HepG2 (cell line): ENCODE data around the gene ZNF112. TPM values are rescaled to one million over a fixed set of nuclear protein-coding genes. Genes with fewer than 3 reads are reported as not detected.

Source experiments
- ATAC-seq: fragments of 200-7000 bp; cut with Tn5 transposase; 3 replicates; pipeline ENCODE4 v1.9.1; 2020; ENCODE audit warnings: mild to moderate bottlenecking, moderate library complexity
- BruUV-seq: library from RNA; stranded (reverse); fragments of 400-500 nt; replicated peaks from 2 replicates; lab custom pipeline; 2021; lab: Mats Ljungman, UMichigan
- CTCF ChIA-PET: fragments of 300-600 bp; formaldehyde crosslinking; extraction: SDS; loops from one replicate; lab custom pipeline; 2021; ENCODE audit warnings: low total read pairs, inconsistent platforms, low intra/inter-chr PET ratio; lab: Yijun Ruan, JAX
- POLR2A ChIA-PET: fragments of 350-600 bp; sonication (Branson Sonifier 250); formaldehyde crosslinking; loops from one replicate; lab custom pipeline; 2020; ENCODE audit warnings: antibody characterized with exemption, inconsistent platforms; lab: Yijun Ruan, JAX
- DNase-seq: peaks from one replicate; pipeline ENCODE4 v3.0.0-alpha.2; 2015; ENCODE audit warnings: low spot score
- FAIRE-seq: peaks from 3 replicates; lab custom pipeline; 2011; peaks lifted over from hg19 to GRCh38; lab: Jason Lieb, UNC
- H2AFZ ChIP-seq: one replicate; pipeline ENCODE4 v1.6.1; 2011; ENCODE audit warnings: low read length, inconsistent platforms
- H3K27ac ChIP-seq: fragments of 300-600 bp; 3 replicates; pipeline ENCODE4 v1.8.0; 2011; ENCODE audit warnings: mixed run types, mild to moderate bottlenecking, mixed read lengths, low read length, inconsistent platforms; ENCODE audit not compliant: insufficient read depth; ENCODE audit errors: extremely low read length
- H3K27me3 ChIP-seq, 2 experiments: fragments of 200-600 bp in 1 of 2; 2 replicates in 1 of 2; 3 replicates in 1 of 2; pipeline versions ENCODE4 v1.6.0 to v1.8.0; 2011; ENCODE audit warnings: low read length in 2 of 2, mild to moderate bottlenecking in 2 of 2, moderate library complexity in 2 of 2, inconsistent platforms in 1 of 2; ENCODE audit not compliant: insufficient read depth in 2 of 2, control insufficient read depth in 1 of 2
- H3K36me3 ChIP-seq, 2 experiments: fragments of 200-600 bp in 1 of 2; replicated peaks in 1 of 2; 2 replicates in 1 of 2; 3 replicates in 1 of 2; pipeline versions ENCODE4 v1.5.1 to v1.8.0; 2011; ENCODE audit warnings: low read length in 2 of 2, inconsistent platforms in 1 of 2; ENCODE audit not compliant: insufficient read depth in 2 of 2, control insufficient read depth in 1 of 2
- H3K4me1 ChIP-seq: 2 replicates; pipeline ENCODE4 v1.5.1; 2012; ENCODE audit warnings: low read length, inconsistent platforms; ENCODE audit not compliant: insufficient read depth
- H3K4me2 ChIP-seq: 2 replicates; pipeline ENCODE4 v1.6.0; 2011; ENCODE audit warnings: low read depth, low read length, inconsistent platforms
- H3K4me3 ChIP-seq, 3 experiments: fragments of 200-600 bp in 1 of 3; sonication (generic), shearing (Covaris generic) in 1 of 3; replicated peaks in 1 of 3; 2 replicates each; pipeline ENCODE4 v1.5.1; 2011 to 2016; ENCODE audit warnings: low read length in 3 of 3, inconsistent platforms in 2 of 3, low read depth in 2 of 3, mild to moderate bottlenecking in 2 of 3, control low read depth in 1 of 3, mixed read lengths in 1 of 3; ENCODE audit not compliant: insufficient read depth in 1 of 3
- H3K79me2 ChIP-seq: one replicate; pipeline ENCODE4 v1.6.1; 2011; ENCODE audit warnings: low read length, inconsistent platforms; ENCODE audit not compliant: insufficient read depth
- H3K9ac ChIP-seq: 2 replicates; pipeline ENCODE4 v1.6.0; 2011; ENCODE audit warnings: mild to moderate bottlenecking, low read depth, low read length, inconsistent platforms; ENCODE audit not compliant: insufficient read depth
- H3K9me3 ChIP-seq: 2 replicates; pipeline ENCODE4 v1.5.1; 2012; ENCODE audit warnings: mild to moderate bottlenecking, low read length
- H4K20me1 ChIP-seq: 2 replicates; pipeline ENCODE4 v1.6.0; 2011; ENCODE audit warnings: inconsistent platforms, mild to moderate bottlenecking, low read length, moderate library complexity; ENCODE audit not compliant: insufficient read depth
- ATRX ChIP-seq: sonication (generic); formaldehyde crosslinking; IDR thresholded peaks from 2 replicates; pipeline ENCODE4 v1.4.0; 2020; ENCODE audit warnings: missing genetic modification reagents, borderline replicate concordance
- JARID2 ChIP-seq: sonication (generic); formaldehyde crosslinking; IDR thresholded peaks from 2 replicates; pipeline ENCODE4 v1.8.1; 2023; ENCODE audit warnings: missing genetic modification reagents, inconsistent platforms; ENCODE audit not compliant: insufficient replicate concordance
- KAT7 ChIP-seq: IDR thresholded peaks from 2 replicates; pipeline ENCODE4 v1.6.1; 2018; ENCODE audit warnings: borderline replicate concordance, missing compliant biosample characterization
- KDM6A ChIP-seq: IDR thresholded peaks from 2 replicates; pipeline ENCODE4 v1.6.1; 2016; ENCODE audit warnings: low read depth
- PHF21A ChIP-seq: sonication (generic); formaldehyde crosslinking; IDR thresholded peaks from 2 replicates; pipeline ENCODE4 v1.5.0; 2020; ENCODE audit warnings: mild to moderate bottlenecking, missing genetic modification reagents
- RBAK ChIP-seq: sonication (generic); formaldehyde crosslinking; IDR thresholded peaks from 2 replicates; pipeline ENCODE4 v1.5.1; 2020; ENCODE audit warnings: mild to moderate bottlenecking, missing genetic modification reagents
- SOX13 ChIP-seq, 3 experiments: fragments of 450-650 bp in 1 of 3; sonication (generic) in 1 of 3; formaldehyde crosslinking in 1 of 3; IDR thresholded peaks in 2 of 3; conservative IDR thresholded peaks in 1 of 3; 2 replicates each; pipeline versions ENCODE4 v1.5.0 to v1.6.1; 2016 to 2020; ENCODE audit warnings: antibody characterized with exemption in 1 of 3, mild to moderate bottlenecking in 1 of 3, missing compliant biosample characterization in 1 of 3, missing genetic modification reagents in 1 of 3, moderate library complexity in 1 of 3
- SP2 ChIP-seq: sonication (generic); formaldehyde crosslinking; IDR thresholded peaks from 2 replicates; pipeline ENCODE4 v1.5.1; 2020; ENCODE audit warnings: mild to moderate bottlenecking, missing genetic modification reagents
- ZNF562 ChIP-seq: sonication (generic); formaldehyde crosslinking; IDR thresholded peaks from 2 replicates; pipeline ENCODE4 v1.8.0; 2022; ENCODE audit warnings: missing genetic modification reagents, borderline replicate concordance
- ZNF589 ChIP-seq: sonication (generic); formaldehyde crosslinking; conservative IDR thresholded peaks from 2 replicates; pipeline ENCODE4 v1.8.0; 2022; ENCODE audit warnings: mild to moderate bottlenecking, moderate library complexity, missing genetic modification reagents
- ZNF891 ChIP-seq: sonication (generic); formaldehyde crosslinking; IDR thresholded peaks from 2 replicates; pipeline ENCODE4 v1.5.0; 2020; ENCODE audit warnings: mild to moderate bottlenecking, missing genetic modification reagents
- WGBS: methylation state at CpG from one replicate; pipeline ENCODE4 v1.1.6; 2017; ENCODE audit warnings: low lambda C conversion rate; 5-methylcytosine and 5-hydroxymethylcytosine counted together
- in situ Hi-C: cut with HindIII; loops from 2 replicates; pipeline ENCODE4 v1.10.0; 2017; ENCODE audit warnings: low pct_unique_long_range_greater_than_20kb; ENCODE audit not compliant: extremely low pct_ligation_motif_present
- intact Hi-C: fragments of 100-400 bp; cut with micrococcal nuclease; formaldehyde crosslinking; loops from one replicate; pipeline ENCODE4 v1.10.0; 2022; ENCODE audit not compliant: unreplicated experiment
- polyA plus RNA-seq, 8 experiments: library from polyadenylated mRNA; depleted of rRNA in 3 of 8; stranded (reverse) in 7 of 8; unstranded in 1 of 8; fragments of >200 nt; fragmentation: Illumina TruSeq in 4 of 8; extraction: Trizol in 4 of 8; gene quantifications; 2 replicates each; pipeline versions ENCODE4 v1.2.1 to v1.2.3, GENCODE V29; 2011 to 2016; ENCODE audit warnings: low read depth in 4 of 8, missing spikeins in 1 of 8, mixed read lengths in 1 of 8; ENCODE audit not compliant: insufficient read depth in 1 of 8
- total RNA-seq, 5 experiments: library from RNA; depleted of rRNA; stranded (reverse); fragments of >200 nt; fragmentation: Illumina TruSeq; extraction: Trizol; gene quantifications; 2 replicates each; pipeline ENCODE4 v1.2.3, GENCODE V29; 2016; ENCODE audit warnings: low read depth in 1 of 5
- TF ChIP-seq, protein P1 (sequence below): sonication (generic); formaldehyde crosslinking; IDR thresholded peaks from 2 replicates; pipeline ENCODE4 v1.5.1; 2020; ENCODE audit warnings: mild to moderate bottlenecking, missing genetic modification reagents
- TF ChIP-seq, protein P2 (sequence below): sonication (generic); formaldehyde crosslinking; IDR thresholded peaks from 2 replicates; pipeline ENCODE4 v1.9.0; 2021; ENCODE audit warnings: missing genetic modification reagents, borderline replicate concordance
- TF ChIP-seq, protein P3 (sequence below): sonication (generic); formaldehyde crosslinking; IDR thresholded peaks from 2 replicates; pipeline ENCODE4 v1.4.0; 2020; ENCODE audit warnings: missing genetic modification reagents, borderline replicate concordance

Gene ZNF112
- total and polyA plus RNA-seq, 2 of the 13 experiments (the other 11 are each of a cell fraction or from before 2014, with no cell fraction given), result 1.8 to 3.6 TPM

DNA sequence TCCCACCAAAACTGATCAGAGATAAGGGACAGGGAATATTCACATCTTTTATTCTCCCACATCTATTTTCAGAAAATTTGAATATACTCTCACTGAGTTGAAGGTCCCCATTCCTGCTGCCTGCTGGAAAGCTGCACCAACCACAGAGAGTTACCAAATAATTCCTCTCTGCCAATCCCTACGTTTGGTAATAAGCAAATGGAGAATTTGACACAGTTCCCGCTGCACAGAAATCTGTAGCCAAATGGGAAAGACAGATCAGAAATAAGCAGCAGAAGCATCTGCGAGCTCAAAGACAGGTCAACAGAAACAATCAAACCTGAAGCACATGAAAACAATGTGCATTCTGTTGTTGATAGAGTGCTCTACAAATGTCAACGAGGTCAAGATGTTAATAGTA is 9.9 kb downstream of the ZNF112 start:
- BruUV-seq, result no TSS peak

More for the DNA sequence above, 9.9 kb downstream of the ZNF112 start:
- H3K4me2 ChIP-seq, result no peak overlapping the region
- H3K4me1 ChIP-seq, result no peaks in the 10 kb centered on the region
- DNase-seq, result no peak
- peaks cover 21% of the 10 kb centered on the region for H3K9me3 ChIP-seq
- no peaks in the 10 kb centered on the region for H3K79me2 ChIP-seq
- H3K4me3 ChIP-seq, result no peak overlapping the region
- no peak overlapping the region for H2AFZ ChIP-seq
- 73% methylated on average over 4 of the region's 4 CpGs for WGBS
- intact Hi-C loops (no loop called here), in situ Hi-C loops (no loop called here)
- no peaks in the 10 kb centered on the region; a peak in 1 of 5 replicates for H3K27me3 ChIP-seq
- H4K20me1 ChIP-seq, result no peaks in the 10 kb centered on the region
- FAIRE-seq, result no peak
- H3K9ac ChIP-seq, result no peak overlapping the region
- POLR2A ChIA-PET, result no interaction called here
- H3K27ac ChIP-seq, result no peak overlapping the region
- no peaks in the 10 kb centered on the region for H3K36me3 ChIP-seq
- CTCF ChIA-PET, result no interaction called here
- ATAC-seq, result no peak
- TF ChIP-seq JARID2 (CRISPR knock-in tag) (no peak), KDM6A (CRISPR knock-in tag) (no peak), SOX13 (IDR thresholded peaks at IDR 0.05) (no peak), SOX13 (CRISPR knock-in tag; conservative IDR thresholded peaks at IDR 0.05 in 1 of 2, IDR thresholded peaks at IDR 0.05 in 1 of 2) (no peak), ZNF589 (CRISPR knock-in tag) (no peak), ATRX (CRISPR knock-in tag) (no peak), PHF21A (CRISPR knock-in tag) (no peak), SP2 (CRISPR knock-in tag) (no peak), ZNF562 (CRISPR knock-in tag) (no peak), RBAK (no peak), KAT7 (CRISPR knock-in tag) (no peak), ZNF891 (CRISPR knock-in tag) (no peak)
- TF ChIP-seq, protein P1, sequence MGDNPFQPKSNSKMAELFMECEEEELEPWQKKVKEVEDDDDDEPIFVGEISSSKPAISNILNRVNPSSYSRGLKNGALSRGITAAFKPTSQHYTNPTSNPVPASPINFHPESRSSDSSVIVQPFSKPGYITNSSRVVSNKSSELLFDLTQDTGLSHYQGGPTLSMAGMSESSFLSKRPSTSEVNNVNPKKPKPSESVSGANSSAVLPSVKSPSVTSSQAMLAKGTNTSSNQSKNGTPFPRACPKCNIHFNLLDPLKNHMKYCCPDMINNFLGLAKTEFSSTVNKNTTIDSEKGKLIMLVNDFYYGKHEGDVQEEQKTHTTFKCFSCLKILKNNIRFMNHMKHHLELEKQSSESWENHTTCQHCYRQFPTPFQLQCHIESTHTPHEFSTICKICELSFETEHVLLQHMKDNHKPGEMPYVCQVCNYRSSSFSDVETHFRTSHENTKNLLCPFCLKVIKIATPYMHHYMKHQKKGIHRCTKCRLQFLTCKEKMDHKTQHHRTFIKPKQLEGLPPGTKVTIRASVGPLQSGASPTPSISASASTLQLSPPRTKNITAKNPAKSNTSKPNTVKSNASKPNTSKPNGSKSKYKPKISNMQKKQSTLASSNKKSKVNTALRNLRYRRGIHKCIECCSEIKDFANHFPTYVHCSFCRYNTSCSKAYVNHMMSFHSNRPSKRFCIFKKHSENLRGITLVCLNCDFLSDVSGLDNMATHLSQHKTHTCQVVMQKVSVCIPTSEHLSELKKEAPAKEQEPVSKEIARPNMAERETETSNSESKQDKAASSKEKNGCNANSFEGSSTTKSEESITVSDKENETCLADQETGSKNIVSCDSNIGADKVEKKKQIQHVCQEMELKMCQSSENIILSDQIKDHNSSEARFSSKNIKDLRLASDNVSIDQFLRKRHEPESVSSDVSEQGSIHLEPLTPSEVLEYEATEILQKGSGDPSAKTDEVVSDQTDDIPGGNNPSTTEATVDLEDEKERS (CRISPR knock-in tag), result no peak
- TF ChIP-seq, protein P2, sequence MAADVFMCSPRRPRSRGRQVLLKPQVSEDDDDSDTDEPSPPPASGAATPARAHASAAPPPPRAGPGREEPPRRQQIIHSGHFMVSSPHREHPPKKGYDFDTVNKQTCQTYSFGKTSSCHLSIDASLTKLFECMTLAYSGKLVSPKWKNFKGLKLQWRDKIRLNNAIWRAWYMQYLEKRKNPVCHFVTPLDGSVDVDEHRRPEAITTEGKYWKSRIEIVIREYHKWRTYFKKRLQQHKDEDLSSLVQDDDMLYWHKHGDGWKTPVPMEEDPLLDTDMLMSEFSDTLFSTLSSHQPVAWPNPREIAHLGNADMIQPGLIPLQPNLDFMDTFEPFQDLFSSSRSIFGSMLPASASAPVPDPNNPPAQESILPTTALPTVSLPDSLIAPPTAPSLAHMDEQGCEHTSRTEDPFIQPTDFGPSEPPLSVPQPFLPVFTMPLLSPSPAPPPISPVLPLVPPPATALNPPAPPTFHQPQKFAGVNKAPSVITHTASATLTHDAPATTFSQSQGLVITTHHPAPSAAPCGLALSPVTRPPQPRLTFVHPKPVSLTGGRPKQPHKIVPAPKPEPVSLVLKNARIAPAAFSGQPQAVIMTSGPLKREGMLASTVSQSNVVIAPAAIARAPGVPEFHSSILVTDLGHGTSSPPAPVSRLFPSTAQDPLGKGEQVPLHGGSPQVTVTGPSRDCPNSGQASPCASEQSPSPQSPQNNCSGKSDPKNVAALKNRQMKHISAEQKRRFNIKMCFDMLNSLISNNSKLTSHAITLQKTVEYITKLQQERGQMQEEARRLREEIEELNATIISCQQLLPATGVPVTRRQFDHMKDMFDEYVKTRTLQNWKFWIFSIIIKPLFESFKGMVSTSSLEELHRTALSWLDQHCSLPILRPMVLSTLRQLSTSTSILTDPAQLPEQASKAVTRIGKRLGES, result no peak
- TF ChIP-seq, protein P3, sequence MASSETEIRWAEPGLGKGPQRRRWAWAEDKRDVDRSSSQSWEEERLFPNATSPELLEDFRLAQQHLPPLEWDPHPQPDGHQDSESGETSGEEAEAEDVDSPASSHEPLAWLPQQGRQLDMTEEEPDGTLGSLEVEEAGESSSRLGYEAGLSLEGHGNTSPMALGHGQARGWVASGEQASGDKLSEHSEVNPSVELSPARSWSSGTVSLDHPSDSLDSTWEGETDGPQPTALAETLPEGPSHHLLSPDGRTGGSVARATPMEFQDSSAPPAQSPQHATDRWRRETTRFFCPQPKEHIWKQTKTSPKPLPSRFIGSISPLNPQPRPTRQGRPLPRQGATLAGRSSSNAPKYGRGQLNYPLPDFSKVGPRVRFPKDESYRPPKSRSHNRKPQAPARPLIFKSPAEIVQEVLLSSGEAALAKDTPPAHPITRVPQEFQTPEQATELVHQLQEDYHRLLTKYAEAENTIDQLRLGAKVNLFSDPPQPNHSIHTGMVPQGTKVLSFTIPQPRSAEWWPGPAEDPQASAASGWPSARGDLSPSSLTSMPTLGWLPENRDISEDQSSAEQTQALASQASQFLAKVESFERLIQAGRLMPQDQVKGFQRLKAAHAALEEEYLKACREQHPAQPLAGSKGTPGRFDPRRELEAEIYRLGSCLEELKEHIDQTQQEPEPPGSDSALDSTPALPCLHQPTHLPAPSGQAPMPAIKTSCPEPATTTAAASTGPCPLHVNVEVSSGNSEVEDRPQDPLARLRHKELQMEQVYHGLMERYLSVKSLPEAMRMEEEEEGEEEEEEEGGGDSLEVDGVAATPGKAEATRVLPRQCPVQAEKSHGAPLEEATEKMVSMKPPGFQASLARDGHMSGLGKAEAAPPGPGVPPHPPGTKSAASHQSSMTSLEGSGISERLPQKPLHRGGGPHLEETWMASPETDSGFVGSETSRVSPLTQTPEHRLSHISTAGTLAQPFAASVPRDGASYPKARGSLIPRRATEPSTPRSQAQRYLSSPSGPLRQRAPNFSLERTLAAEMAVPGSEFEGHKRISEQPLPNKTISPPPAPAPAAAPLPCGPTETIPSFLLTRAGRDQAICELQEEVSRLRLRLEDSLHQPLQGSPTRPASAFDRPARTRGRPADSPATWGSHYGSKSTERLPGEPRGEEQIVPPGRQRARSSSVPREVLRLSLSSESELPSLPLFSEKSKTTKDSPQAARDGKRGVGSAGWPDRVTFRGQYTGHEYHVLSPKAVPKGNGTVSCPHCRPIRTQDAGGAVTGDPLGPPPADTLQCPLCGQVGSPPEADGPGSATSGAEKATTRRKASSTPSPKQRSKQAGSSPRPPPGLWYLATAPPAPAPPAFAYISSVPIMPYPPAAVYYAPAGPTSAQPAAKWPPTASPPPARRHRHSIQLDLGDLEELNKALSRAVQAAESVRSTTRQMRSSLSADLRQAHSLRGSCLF, result no peak
